GM18498 (cell line): ENCODE results near the gene STT3B.

Experiments used
- ATAC-seq: cut with Tn5 transposase; IDR thresholded peaks from one replicate; pipeline ENCODE4 v1.9.1; 2021; ENCODE audit warnings: mild to moderate bottlenecking, moderate library complexity; ENCODE audit not compliant: unreplicated experiment

The STT3B gene

DNA sequence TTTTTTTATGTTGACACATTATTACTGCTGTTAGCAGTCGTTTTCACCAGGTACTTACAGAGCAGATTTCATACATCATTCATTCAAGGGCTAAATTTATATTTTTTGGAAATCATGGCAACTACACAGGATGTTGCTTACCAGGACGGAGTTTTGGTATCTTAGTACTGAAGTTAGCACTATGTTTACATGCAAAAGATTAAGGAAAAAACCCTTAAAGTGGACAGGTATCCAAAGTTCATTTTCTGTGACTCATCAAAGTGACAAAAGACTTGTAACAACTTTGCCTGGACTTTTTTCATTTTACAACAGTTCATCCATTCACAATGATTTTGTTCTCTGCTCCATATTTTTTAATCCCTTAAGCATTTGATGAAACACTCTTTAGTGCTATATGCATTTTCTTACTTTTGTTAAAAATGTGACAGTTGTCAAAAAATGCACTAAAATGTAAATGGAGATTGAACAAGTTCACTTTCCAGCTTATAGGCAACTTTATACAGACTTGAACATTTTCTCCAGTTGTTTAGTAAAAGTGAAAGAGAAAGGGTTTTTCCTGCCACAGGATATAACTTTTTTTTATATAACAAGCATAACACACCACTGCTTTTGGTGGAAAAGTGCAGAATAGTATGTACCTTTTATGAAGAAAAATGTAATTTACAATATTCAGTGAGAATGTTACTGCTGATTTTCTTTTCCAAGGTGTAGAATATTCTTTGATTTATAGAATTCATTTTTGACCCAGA is 104.1 kb downstream of the STT3B start:
- no peak for ATAC-seq

- no peak for ATAC-seq
Observed at GRCh38 chr3:31639828-31640227, 107.1 kb downstream of the STT3B start.

DNA sequence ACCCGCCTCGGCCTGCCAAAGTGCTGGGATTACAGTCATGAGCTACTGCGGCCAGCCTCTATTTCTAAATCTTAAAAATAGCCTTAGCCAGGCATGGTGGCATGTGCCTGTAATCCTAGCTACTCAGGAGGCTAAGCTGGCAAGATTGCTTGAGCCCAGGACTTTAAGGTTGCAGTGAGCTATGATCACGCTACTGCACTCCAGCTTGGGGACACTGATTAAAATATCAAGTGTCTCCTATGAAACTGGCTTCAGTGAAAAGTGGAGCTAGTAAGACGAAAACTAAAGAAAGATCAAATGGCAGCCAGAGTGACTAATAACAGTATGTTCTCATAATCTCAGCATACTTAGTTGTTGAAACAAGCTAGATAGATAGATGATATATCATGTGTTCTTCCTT is 112.5 kb downstream of the STT3B start:
- ATAC-seq = no peak

DNA sequence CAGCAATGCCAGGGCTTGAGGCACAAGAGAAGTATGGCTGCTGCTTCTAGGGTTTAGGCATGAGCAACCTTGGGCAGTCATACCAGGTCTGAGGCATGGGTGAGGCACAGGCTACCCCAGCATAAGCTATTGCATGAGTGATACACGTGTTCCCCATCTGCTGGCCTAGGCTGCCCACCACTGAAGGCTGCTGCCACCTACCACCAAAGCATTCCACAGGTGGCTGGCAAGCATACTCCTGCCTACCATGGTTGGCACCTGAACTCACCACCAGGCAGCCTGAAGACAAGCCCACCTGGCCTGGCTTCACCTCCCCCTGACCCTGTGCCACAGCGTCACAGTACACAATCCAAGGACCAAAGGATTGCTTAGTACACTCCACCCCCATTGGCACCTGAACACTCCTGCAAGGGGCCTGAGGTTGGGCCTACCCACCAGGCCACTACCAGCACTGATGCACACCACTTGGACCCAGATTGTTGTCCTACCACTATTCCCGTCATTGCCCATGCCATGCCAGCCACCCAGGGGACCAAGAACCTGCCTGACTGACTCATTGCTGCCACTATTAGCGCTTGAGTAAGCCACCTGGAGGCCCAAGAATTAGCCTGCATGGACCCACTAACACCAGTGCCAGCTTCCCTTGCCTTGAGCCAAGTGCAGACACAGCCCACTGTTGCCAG is 115.7 kb downstream of the STT3B start:
- ATAC-seq = no peak

- ATAC-seq = no peak
Observed at GRCh38 chr3:31652296-31652695, 119.6 kb downstream of the STT3B start.

DNA sequence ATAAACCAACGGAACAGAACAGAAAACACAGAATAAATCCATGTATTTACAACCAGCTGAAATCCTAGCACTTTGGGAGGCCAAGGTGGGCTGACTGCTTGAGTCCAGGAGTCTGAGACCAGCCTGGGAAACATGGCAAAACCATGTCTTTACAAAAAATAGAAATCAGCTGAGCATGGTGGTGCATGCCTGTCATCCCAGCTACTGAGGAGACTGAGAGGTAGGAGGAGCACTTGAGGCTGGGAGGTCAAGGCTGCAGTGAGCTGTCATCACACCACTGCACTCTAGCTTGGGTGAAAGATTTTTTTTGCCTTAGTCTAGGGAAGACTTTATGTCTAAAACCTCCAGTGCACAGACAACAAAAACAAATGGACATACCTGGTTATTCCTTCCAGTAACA is 120.7 kb downstream of the STT3B start:
- no peak for ATAC-seq

GRCh38 chr3:31654998-31655397 is 122.3 kb downstream of the STT3B start:
- no peak for ATAC-seq

DNA sequence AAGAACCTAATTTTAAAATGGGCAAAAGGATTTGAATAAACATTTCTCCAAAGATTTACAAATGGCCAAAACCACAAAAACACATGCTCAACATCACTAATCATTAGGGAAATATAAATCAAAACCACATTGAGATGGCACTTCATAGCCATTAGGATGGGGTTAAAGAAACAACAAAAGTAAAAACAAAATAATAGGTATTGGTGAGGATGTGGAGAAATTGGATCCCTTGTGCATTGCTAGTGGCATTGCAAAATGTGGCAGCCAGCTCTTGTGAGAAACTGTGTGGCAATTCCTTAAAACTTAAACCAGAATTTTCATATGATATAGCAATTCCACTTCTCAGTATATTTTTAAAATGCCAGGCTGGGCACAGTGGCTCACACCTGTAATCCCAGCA is 126.5 kb downstream of the STT3B start:
- ATAC-seq = no peak

GRCh38 chr3:31661286-31661685 is 128.6 kb downstream of the STT3B start:
- ATAC-seq = no peak

DNA sequence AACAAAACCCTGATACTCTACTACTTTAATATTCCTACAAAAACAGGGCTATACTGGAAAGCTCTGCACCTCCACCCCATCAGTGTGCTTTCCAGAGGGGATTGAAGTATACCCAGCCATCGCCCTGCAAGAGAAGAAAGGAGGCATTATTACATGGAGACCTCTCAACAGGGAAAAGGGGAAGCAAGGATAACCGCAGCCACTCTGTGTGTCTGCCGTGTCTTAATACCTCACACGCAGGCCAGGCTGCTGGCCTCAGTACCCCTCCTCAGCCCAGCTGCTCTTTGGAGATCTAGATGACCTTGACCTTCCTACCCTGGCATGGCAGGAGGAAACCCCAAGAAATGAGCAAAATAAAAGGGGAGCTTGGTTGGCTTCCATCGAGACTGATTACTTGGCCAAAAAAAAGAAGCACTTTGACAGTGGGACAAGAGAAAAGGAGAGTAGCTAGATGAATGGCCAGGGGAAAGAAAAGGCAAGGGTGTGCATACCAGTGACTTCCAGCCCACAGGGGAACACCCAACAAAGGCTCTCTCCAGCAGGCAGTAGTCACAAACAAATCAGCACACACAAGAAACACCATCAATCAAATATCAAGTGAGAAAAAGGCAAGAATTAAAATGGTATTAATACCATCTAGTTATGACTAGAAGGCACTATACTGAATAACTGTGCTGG is 129.4 kb downstream of the STT3B start:
- ATAC-seq = no peak

DNA sequence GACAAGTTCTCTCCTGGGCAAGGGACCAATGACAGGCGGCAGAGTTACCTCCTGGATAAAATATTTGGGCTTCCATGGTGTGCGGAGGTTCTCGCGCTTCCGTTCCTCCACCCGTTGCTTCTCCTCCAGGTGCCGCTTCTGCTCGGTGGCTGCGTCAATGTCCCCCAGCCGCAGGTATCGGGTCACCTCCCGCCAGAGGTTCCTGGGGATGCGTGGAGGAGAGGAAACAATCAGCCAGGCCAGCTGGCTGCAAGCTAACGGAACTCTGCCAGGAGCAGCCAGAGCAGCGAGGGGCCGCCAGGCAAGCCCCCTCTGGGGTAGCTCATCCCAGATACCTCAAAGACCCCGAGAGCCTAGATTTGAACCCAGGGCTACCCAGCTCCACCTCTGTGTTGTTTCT is 131.3 kb downstream of the STT3B start:
- ATAC-seq = no peak

GRCh38 chr3:31667582-31667981 is 134.9 kb downstream of the STT3B start:
- ATAC-seq = no peak

GRCh38 chr3:31668242-31668641 is 135.5 kb downstream of the STT3B start:
- no peak for ATAC-seq

- ATAC-seq = no peak
Observed at GRCh38 chr3:31670136-31670535, 137.4 kb downstream of the STT3B start.

GRCh38 chr3:31670722-31671121 is 138.0 kb downstream of the STT3B start:
- no peak for ATAC-seq

- no peak for ATAC-seq
Observed at GRCh38 chr3:31671451-31671850, 138.7 kb downstream of the STT3B start.

DNA sequence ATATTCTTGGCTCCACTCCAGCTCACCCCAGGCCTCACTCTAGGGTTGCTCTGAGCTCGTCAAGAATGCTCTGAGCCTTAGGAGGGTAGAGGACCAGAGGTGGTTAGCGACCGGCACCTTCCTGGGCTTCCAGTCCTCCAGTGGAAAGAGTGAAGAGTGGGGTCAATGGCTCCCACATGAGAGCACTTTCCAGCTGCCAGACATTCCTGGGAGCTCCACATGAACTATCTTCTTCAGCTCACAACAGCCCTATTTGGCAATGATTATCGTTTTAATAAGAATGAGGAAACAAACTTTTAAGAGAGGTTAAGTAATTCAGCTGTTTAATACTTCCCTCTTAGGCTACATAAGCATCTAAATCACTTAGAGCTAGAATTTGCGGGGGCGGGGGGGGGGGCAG is 139.3 kb downstream of the STT3B start:
- no peak for ATAC-seq

- no peak for ATAC-seq
Observed at GRCh38 chr3:31673950-31674349, 141.2 kb downstream of the STT3B start.

DNA sequence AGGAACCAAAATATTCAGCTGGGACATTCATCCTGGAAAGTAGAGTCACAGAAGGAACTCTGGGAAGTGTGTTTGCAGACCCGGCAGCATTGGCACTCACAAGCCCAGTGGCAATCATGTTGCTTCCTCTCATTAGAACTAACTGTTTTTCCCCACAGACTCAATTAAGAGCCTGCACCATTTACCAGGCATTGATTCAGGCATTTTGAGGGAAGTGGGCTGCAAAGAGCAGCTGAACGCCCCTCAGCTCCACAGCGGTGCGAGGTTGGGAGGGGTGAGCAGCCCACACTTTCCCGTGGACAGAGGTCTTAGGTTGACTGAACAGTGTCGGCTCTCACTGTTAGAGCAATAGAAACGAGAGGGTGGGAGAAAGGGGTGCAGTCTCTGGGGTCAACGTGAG is 143.8 kb downstream of the STT3B start:
- no peak for ATAC-seq

DNA sequence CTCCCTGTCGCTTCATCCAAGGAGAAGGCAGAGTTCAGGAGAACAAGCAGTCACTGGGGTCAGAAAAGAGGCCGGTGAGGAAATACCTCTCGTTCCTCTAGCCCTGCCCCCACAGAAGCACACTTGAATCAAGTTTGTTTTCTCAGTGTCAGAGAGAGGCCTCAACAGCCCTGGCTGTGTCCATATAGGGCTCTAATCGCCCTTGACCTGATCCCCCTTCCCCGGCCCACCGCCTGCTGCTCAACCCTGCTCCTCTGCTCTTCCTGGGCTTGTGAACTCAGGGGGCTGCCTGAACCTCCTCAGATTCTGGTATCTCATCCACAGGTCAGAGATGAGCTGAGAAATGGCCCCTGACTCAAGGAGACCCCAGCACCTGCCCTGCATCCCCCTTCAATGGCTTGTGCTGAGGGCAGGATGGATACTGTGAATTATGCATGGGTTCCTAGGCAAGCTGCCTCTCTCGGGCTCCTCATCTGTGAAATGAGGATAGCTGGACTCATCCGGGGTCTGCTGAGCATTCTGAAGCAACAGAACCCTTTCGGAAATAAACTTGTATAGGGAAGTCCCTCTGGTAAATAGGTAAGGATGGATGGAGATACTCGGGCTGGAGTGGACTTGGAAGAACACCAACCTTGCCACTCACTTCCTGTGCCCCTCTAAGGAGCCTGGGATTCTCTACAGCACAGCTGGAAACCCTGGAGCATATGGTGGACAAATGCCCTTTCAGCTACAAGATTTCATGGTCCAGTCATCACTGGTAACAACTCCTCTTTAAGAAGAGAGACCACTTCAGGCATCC is 147.5 kb downstream of the STT3B start:
- no peak for ATAC-seq
